DOHH2 (cell line): Measurements from ENCODE around the gene OR2A7.
"Not testable (repeated sequence)": the region's sequence is repeated elsewhere in the genome, so short reads cannot be mapped to it uniquely, and the experiment has no call there.

Source experiments
- CTCF ChIP-seq: fragments of 200-600 bp; sonication (generic); IDR thresholded peaks from one replicate; pipeline ENCODE4 v1.5.1; 2014; ENCODE audit warnings: antibody characterized with exemption, mild to moderate bottlenecking, low read depth, low read length; ENCODE audit not compliant: poor library complexity, severe bottlenecking
- EZH2phosphoT487 ChIP-seq: fragments of 200-600 bp; sonication (generic); IDR thresholded peaks from 2 replicates; pipeline ENCODE4 v1.6.1; 2017; ENCODE audit warnings: borderline replicate concordance, mild to moderate bottlenecking, antibody characterized with exemption, low read length, moderate library complexity, mixed read lengths

GRCh38 chr7:144220531-144220930, 44.1 kb downstream of the OR2A7 start:
- TF ChIP-seq CTCF, EZH2phosphoT487: not testable (repeated sequence)
